ENCODE results near the gene PSMB5.

The PSMB5 gene

DNA sequence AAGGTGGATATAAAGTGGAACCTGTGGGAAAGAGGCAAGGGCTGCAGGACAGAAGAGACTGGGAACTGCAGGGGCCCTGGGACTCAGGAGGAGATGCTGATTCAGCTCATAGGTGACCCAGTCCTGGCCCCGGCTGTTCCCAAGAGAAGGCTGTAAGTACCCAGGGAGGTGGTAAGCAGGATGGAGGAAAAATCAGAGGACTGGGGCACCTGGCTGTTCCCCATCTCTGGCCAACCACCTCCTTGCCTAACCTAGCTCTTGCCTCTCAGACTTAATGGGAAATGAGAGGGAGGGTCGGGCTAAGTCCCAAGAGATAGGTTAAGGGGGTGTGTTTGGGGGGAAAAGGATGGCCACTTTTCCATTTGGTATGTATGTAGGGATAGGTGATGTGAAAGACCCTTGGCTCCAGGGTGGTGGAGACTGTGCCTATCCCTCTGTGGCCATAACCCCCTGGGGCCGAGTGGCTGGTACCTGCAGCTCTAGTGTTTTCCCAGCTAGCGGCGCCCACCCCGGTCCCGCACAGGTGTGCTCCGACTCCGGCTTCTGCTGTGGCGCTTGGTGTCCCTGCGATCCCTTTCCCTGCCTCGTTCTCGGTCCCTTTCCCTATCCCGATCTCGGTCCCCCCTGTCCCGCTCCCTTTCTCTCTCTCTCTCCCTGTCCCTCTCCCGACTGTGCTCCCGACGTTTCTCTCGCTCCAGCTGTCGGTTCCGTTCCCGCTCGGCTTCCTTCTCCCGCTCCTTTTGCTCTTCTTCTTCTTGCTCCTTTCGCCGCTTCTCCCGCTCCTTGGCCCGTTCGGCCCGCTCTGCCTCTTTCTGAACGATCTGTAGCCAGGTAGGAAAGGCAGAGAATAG is 24.2 kb upstream of the PSMB5 start:
- no peak for DNase-seq

DNA sequence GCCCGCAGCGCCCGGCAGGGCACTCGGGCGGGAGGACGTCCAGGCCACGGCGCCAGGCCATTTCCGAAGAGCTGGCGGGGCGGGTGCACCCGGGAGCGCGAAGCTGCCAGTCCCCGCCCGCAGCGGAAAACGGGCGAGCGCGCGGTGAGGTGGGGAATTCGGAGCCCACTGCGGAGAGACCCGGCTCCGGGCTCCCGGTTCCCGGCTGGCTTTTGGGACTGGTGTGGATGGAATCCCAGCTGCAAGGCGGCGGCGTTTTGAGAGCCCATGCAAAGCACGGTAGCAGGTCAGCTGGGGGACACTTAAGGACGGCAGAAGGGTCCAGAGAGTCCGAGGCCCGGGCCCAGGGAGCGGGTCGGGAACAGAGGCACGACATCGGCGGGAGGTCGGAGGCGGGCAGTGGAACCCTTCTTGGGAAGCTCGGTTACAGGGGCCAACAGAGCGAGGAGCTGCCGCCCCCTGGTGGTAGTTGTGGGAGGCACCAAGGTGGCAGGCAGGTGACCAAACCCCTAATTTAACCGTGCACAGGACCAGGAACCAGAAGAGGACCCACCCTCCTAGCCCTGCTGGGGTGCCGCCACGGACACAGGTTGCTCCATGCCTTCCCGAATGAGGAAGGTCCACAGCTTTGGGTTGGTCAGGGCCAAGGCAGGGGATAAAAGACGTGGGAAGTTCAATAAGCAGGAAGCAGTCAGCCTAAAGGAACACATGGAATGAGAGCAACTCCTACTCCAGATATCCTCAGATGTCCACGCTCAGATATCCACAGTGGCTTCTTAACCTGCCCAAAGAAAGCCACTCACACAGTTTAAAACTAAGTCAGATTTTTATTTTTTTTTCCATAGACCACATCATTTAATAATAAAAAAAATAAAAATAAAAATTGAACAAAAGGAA is 23.3 kb upstream of the PSMB5 start:
- DNase-seq = peak; percentile 82

DNA sequence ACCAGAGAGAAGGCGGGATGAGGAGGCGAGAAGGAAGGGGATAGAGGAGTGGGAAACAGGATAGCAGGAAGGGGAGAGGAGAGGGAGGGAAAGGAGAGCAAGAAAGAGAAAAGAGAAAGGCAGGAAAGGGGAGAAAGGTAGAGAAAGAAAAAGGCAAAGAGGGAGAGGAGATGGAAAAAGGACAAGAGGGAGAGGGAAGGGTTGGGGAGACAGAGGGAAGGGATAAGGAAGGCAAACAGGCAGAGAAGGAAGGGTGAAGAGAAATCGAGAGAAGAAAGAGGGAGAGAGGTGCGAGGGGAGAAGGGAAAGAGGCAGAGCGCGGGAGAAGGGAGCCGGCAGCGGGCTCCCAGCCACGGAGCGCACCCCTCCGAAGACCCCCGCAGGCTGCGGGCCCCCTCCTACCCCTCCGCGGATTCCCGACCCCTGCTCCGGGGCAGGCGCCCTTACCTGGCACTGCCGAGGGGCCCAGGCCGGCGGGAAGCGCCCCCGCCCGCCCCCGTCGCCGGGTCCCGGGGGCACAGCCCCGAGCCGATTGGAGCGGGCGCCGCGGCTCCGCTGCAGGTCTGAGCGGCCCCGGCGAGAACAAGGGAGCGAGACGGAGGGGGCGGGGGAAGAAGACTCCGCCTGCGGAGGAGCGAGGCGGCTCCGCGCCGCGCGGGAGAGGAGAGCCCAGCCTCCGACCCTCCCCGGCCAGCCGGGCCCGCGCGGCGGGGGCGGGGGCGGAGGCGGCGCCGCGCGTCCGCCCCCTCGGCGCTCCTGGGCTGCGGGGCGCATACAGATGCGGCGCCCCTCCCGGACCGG is 22.5 kb upstream of the PSMB5 start, which contains the start of gene CDH24:
Gene CDH24, minus strand, starts transcription at position 565 of the 801 bp plus-strand sequence. CDS start 1,787 bp downstream, outside the sequence.
- DNase-seq = peak; percentile 67

DNA sequence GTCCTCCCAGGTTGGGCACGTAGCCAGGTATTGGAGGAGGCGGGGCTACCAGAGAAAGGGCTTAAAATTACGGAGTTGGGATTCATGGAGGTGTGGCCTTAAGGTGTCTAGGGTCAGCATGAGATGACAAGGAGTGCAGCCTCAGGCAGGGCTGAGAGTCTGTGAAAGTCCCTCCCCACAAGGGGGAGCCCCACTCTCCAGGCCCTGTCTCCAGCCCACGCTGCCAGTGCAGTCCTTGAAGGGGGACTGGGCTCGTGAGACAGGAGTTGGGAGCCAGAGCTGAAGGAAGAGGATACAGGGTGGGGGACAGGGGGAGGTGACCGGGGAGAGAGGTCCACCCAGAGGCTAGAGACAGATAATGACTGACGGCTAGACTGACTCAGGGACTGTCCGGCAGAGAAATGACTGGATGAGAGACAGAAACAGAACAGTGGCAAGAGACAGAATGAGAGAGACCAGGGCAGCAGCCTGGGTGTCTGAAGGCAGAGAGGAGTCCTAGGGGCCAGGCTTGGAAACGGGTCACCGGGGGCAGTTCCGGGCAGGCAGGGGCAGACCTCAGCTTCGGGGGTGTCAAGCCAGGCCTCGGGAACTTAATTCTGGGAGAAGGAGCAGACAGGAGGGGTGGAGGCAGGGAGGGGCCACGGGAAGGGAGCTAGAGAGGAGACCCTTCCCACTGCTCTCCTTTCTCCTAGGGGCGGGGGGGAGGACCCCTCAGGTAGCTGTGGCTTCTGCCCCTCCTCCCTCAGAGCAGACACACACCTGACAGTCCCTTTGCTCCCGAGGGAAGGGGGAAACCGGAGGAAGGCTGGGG is 21.6 kb upstream of the PSMB5 start:
- DNase-seq = peak; percentile 74

DNA sequence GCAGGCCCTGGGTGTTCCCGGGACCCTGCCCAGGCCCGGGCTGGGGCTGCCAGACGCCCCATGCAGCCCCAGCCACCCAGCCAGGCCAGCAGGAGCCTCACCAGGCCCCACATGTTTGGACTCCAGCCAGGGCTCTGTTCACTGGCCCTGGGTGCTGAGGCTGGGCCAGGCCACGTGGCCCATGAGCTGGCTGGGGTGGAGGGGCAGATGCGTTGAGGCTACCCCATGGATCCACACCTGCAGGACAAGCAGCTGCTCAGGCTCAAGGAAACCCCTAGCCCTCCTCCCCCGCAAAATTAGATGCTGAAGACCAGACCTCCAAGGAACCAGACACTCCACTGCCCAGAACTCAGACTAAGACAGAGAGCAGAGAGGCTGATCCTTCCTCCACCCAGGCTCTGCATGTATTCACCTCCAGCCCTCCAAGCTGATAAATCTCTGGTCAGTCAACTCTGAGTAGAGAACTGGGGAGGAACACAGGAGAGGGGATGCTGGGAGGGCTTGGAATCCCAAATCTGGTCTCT is 21.0 kb upstream of the PSMB5 start:
- DNase-seq = no peak

DNA sequence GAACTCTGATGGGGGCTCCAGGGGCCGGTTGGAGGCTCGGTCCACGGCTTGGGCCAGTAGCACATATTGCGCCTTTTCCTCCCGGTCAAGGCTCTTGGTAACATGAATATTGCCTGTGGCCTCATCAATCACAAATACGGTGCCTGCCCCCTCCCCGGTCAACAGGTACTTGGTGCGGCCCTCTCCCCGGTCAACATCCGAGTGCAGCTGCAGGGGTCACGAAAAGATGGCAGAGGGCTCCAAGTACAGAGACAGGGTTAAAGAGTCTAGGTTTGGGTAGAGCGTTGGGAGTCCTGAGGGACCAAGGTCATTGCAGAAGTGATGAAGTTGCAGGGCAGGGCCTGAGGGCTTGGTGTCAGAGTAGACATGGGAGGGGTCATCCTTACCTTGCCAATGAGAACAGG is 20.4 kb upstream of the PSMB5 start:
- DNase-seq = no peak

DNA sequence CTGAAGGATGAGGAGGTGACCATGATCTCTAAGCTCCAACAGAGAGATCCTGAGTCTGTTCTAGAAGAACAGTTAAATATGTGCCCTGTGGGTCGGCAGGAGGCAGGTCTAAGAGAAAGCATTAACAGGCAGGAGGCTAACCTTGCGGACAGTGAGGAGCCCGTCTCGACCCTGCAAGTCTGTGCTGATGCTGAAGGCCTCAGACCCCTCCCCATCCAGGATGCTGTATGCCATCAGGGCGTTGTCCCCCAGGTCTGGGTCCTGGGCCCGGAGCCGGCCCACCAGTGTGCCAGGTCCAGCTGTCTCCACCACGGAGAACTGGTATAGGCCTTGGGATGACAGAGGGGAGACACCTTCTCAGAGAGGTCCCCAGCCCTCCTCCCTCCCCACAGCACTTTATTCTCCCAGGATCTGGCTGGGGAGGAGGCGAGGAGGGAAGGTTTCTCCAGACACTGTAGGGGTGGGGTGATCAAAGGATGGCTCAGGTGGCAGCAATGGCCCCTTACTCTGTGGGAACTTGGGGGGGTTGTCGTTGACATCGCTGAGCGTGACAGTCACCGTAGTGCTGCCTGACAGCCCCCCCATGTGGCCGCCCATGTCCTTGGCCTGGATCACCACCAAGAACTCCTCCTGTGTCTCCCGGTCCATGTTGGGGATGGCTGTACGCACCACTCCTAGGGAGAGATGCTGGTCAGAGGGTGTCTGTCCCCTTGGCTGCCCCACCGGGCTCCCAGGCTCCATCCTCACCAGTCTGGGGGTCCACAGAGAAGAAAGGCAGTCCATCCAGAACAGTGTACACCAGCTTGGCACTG is 19.5 kb upstream of the PSMB5 start:
- DNase-seq = no peak

DNA sequence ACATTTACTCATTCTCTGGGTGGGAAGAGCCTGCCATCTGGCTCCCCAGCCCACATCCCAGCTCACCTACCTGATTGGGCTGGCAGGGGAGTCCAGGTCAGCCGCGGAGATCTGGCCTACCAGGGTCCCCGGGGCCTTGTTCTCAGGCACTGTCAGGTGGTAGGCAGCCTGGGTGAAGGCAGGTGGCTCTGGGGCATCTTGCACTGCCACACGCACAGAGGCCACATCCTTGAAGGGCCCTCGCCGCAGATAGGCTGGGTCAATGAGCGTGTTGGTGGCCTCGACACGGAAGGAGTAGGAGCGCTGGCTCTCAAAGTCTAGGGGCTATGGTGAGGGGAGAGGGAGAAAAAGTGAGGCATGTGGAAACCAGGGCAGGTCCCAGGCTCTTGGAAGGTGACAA is 18.7 kb upstream of the PSMB5 start:
- DNase-seq = no peak

DNA sequence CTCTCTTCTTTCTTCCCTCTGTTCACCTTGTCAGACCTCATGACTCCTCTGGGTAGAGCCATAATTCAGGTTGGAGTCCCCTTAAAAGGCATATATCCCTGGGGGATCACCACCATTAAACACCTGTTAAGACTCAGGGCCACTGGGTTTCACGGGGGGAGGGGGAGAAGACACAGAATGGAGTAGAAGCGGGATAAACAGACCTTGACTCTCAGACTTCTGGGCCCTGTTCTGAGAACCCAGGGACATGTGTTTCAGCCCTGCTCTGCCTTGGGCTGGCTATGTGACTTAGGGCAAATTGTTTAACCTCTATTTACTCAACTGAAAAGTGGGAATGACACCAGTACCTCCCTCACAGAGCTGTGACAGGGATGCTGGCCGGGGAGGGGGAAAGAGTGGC is 18.0 kb upstream of the PSMB5 start:
- DNase-seq = no peak

DNA sequence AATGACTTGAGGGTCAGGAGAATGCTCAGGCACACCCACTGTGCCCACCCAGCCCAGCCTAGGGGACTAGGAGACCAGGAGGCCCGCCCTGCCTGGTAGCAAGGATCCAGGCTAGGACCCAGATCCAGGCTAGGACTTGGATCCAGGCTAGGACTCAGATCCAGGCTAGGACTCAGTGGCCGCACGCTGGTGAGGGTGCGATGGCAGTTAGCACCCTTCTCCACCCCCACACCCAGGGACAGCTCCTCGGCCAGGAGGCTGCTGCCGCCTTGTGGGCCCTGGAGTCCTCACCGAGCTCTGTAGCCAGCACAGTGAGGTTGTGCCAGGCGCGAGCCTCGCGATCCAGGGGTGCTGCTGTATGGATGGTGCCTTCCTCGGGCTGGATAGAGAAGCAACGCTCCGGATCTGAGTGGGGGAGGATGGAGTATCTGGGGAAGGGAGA is 17.5 kb upstream of the PSMB5 start:
- no peak for DNase-seq

DNA sequence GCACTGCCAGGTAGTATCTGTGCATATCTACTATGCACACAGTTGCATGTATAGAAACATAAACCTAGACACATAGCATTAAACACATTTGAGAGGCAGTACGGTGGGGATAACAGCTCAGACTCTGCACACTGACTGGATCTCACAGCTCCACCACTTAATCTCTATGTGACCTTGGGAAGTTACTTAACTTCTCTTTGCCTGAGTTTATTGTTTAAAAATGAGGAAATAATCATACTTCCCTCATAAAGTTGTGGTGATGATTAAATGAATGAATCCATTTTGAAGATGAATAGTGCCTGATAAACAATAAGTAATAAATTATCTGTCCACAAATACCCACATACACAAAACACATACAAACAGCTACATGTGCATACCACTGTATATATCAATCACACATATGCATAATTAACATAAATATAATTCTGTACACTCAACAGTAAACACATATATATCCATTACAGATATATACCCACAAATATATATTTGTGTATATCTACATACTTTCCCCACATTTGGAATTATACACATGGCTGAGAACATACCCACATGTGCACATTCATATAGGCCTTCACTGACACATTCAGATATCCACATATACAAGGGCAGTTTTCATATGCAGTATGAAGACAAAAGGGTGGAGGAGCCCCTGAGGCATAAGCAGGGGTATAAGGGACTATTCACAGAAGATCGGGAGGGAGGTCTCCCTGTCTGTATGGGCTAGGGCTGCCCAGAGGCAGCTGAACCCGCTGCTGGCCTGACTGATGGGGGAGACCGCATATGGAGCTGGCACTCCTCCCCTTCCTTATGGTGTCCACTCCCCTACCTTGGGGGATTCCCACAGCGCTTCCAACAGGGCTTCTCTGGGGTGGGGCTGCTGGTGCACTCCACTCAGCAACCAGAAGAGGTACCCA is 16.7 kb upstream of the PSMB5 start:
- DNase-seq = no peak

DNA sequence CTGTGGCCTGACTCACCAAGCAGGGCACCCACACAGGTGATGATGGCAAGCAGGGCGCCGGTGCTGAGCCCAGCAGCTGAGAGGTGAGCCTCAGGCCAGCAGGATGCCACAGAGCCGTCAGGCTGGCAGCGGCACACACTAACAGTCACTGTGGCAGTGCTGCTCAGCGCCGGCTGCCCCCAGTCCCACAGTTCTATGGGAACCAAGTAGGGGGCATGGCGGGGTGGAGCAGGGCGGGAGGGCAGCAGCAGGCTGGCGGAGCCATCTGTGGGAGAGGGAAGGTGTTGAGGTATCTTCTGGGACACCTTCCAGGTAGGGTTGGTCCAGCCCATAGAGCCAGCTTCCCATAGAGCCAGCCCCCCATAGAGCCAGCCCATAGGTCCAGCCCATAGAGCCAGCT is 14.3 kb upstream of the PSMB5 start:
- DNase-seq = no peak

DNA sequence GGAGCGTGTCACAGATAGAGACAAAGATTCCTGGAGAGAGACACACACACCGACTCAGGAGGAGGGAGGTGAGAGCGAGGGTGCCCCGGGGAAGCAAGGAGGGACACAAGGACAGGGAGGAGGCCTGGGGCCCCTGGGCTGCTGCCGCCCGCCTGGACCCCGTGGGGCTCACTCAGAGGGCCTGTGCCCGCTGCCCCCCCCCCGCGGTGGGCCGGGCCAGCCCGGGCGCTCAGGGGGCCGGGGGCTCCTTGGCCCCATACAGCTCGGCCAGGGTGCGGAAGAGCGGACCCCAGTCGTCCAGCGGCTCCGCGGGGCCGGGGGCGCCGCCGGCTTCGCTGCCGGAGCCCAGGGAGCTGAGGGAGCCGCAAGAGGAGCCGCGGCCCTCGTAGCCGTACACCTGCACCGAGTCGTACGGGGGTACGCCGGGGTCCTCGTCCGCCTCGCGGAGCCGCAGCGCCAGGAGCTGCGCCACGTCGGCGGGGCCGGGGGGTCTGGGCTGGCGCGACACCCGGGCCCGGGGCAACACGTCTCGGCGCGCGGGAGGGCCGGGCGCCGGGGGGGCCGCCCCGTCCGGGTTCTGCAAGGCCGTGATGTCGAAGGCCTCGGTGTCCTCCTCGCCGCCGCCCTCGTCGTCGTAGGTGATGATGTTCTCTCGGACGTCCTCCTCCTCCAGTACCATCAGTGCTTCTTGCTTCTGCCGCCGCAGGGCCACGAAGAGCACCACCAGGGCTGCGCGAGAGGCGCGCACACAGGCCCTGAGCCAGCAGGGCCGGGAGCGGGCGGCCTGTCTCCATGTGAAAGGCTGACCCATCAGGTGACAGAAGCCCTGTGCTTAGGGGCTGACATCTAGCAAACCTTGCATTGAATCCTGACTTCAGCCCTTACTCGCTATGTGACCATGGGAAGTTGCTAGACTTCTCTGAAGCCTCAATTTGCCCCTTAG is 13.3 kb upstream of the PSMB5 start:
- no peak for DNase-seq

DNA sequence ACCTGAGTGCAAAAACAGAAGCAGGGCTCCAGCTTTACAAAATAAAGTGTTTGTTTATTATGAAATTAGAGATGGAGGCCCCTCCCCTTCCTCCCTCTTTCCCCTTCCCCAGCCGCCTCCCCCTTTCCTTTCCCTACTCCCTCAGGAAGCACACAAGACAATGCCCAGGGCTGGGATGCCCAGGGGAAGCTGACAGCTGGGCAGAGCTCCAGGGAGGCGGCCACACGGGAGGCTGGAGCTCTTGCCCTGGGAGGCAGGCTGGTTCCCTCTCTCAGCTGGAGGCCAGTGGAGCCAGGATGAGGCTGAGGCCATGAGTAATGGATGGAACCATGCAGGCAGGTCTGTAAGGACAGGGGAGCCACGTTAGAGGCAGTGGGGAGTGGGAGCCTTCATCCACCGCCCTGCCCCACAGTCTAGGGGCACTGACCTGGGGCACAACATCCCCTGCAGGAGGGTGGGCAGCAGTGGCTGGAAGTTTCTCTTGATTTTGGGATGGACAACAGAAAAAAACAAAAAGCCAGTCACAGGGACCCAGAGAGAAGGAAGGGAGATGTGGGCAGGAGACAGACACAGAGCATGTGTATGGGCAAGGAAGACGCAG is 12.4 kb upstream of the PSMB5 start:
- no peak for DNase-seq

DNA sequence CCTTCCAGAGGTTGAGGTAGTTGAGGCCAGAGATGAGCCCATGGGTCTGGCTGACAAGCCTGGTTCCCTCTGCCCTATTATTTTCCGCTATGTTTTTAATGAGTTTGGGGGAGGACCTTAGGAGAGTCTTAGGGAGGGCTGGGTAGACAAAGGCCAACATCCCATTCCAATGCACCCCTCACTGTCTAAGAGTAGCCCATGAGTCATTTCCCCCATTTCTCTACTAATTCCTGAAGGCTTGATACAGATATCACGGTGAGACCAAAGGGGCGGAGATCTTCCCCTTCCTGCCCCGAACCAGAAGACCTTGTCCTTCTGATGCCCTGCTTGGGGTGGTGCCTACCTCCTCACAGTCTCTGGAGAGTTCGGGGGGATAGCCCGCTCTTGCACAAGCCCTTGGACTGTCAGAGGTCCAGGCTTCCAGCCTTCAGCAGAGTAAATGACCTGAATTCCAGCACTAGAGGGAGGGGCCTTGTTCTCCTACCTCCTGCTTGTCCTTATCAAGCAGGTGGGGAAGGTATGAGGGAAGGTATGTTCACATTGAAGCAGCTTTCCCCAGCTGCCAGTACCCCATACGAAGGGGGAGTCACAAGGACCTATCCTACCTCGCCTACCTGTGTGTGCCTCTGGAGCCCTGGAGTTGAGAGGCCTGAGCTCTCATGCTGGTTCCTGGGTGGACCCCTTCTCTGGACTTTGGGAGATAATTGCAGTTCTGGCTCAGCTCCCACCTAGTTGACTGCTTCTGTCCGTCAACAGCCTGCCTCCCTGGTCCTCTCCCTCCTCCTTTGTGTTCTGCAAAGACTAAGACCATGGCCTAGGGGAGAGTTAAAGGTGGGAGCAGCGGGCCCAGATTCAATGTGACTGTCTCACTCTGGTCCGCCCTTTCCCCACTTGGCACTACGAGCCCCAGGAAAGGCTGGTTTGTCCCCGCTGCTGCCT is 11.0 kb upstream of the PSMB5 start:
- no peak for DNase-seq

DNA sequence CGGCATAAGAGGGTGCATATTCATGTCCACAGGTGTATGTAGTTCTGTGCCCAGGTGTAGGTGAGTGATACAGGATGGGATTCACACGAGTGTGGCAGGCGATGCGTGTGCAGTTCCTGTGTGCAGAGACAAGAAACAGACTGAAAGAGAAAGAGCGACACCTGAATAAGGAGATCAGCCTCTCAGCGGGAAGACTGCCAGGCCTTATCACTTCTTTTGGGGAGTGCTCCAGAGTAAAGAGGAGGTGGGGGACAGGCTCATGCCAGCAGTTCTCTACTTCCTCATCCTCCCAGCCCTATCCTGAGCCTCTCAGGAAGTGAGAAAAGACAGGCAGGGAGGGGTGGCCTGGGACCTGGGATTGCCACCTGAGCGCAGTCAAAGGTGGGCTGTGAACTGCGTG is 10.1 kb upstream of the PSMB5 start:
- DNase-seq = no peak

DNA sequence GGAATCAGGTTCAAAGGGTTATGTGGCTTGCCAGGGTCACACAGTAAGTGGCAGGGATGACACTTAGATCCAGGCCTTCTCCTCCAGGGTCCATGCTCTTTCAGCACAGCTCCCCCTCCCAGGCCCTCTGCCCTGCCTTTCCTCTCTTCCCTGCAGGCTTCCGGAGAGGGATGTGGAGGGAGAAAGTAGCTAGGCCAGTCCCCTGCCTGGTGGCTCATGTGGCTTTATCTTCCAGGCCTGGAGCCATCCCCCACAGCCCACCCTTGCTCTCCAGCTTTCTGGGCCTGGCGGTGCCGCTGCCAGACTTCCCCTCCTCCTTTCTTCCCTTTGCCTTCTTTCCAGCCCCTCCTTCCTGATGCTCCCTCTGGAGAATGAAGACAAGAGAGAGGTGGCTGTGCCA is 9.1 kb upstream of the PSMB5 start:
- DNase-seq = no peak
